Effector memory CD4-positive, alpha-beta T cell (primary cell): Measurements from ENCODE around the gene JMJD7.

Experiments
- DNase-seq, 3 donors: peaks; one replicate each; pipeline ENCODE4 v3.0.0-alpha.2; 2020
- H3K27ac ChIP-seq: 2 replicates; pipeline ENCODE4 v1.7.0; 2013; ENCODE audit warnings: mild to moderate bottlenecking, low read length, moderate library complexity; ENCODE audit not compliant: insufficient read depth, poor library complexity, severe bottlenecking
- H3K27me3 ChIP-seq: replicated peaks from 2 replicates; pipeline ENCODE4 v1.7.0; 2013; ENCODE audit warnings: mild to moderate bottlenecking, low read length; ENCODE audit not compliant: insufficient read depth, control insufficient read depth, poor library complexity, severe bottlenecking
- H3K36me3 ChIP-seq: 2 replicates; pipeline ENCODE4 v1.7.0; 2013; ENCODE audit warnings: mild to moderate bottlenecking, low read length, moderate library complexity; ENCODE audit not compliant: control insufficient read depth, insufficient read depth
- H3K4me1 ChIP-seq: 2 replicates; pipeline ENCODE4 v1.7.0; 2013; ENCODE audit warnings: low read length, mild to moderate bottlenecking; ENCODE audit not compliant: control insufficient read depth, insufficient read depth, poor library complexity, severe bottlenecking
- H3K4me3 ChIP-seq: 2 replicates; pipeline ENCODE4 v1.7.0; 2013; ENCODE audit warnings: low read length, low read depth, mild to moderate bottlenecking; ENCODE audit not compliant: insufficient read depth, poor library complexity, severe bottlenecking
- H3K9me3 ChIP-seq: 2 replicates; pipeline ENCODE4 v1.7.0; 2013; ENCODE audit warnings: mild to moderate bottlenecking, low read length, moderate library complexity; ENCODE audit not compliant: control insufficient read depth

The JMJD7 gene

DNA sequence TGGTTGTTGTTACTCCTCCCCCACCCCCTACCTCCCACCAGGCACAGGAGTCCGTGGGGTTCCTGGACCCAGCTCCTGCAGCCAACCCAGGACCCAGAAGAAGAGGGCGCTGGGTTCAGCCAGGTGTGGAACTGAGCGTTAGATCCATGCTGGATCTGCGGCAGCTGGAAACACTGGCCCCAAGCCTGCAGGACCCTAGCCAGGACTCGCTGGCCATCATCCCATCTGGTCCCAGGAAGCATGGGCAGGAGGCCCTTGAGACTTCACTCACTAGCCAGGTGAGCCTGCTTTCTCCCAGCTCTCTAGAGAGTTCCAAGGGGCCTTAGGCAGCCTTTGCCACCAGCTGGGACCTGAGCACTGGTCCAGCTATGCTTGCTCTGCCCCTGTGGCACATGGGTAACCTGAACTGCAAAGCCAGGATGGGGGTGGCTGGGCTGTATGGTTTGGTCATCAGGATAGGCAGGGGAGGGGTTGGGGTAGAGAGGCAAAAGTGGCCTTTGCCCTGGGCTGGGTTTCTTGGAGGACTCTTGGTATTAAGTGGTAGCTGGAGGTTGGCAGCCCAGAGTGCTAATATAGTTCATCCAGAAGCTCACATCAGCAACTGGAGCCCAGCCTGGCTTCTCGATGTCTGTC is 7.0 kb upstream of the JMJD7 start:
- H3K27me3 ChIP-seq = no peaks in the 10 kb centered on the region
- peaks cover 53% of the 10 kb centered on the region for H3K36me3 ChIP-seq
- no peak for DNase-seq
- H3K27ac ChIP-seq = no peak overlapping the region
- no peaks in the 10 kb centered on the region for H3K4me1 ChIP-seq
- no peaks in the 10 kb centered on the region for H3K9me3 ChIP-seq
- no peak overlapping the region for H3K4me3 ChIP-seq

DNA sequence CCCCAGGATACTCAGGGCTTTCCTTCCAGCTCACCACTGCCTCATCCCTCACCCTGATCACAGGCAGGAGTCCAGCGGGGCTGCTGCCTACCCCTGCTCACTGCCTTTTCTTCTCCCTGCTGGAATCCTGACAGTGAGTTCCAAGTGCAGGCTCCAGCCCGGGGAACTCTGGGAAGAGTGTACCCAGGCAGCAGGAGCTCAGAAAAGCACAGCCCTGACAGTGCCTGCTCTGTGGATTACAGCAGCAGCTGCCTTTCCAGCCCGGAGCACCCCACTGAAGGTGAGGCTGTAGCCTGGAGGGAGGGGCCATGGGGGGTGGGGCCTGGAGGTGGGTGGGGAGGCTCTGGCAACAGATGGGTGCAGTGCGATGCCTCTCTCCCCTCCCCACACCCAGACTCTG is 6.1 kb upstream of the JMJD7 start:
- DNase-seq = no peak
- H3K27ac ChIP-seq = no peak overlapping the region
- H3K27me3 ChIP-seq = no peaks in the 10 kb centered on the region
- H3K9me3 ChIP-seq = no peaks in the 10 kb centered on the region
- no peaks in the 10 kb centered on the region for H3K4me1 ChIP-seq
- H3K4me3 ChIP-seq = no peak overlapping the region
- H3K36me3 ChIP-seq = peaks cover 48% of the 10 kb centered on the region

DNA sequence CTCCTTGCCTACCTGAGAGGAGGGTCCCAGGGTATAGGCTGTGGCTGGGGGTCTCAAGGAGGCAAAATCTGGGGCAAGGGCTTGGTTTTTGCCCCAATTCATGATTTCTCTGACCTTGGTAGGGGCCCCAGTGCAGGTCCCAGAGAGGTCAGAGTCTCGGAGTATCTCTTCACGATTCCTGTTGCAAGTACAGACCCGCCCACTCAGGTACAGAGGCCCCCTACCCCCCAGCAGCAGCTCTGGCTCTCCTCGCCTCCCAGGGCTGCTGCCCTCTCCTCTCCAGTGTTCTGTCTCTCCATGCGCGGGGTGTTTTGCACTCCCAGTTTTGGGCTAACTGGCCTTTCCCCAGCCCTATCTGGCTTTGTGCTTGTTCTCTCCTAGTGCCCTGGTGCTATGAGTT is 5.4 kb upstream of the JMJD7 start:
- Histone ChIP-seq H3K36me3 (peaks cover 42% of the 10 kb centered on the region), H3K4me3 (no peak overlapping the region), H3K27me3 (no peaks in the 10 kb centered on the region), H3K4me1 (no peaks in the 10 kb centered on the region), H3K27ac (no peak overlapping the region), H3K9me3 (no peaks in the 10 kb centered on the region)
- DNase-seq = no peak

DNA sequence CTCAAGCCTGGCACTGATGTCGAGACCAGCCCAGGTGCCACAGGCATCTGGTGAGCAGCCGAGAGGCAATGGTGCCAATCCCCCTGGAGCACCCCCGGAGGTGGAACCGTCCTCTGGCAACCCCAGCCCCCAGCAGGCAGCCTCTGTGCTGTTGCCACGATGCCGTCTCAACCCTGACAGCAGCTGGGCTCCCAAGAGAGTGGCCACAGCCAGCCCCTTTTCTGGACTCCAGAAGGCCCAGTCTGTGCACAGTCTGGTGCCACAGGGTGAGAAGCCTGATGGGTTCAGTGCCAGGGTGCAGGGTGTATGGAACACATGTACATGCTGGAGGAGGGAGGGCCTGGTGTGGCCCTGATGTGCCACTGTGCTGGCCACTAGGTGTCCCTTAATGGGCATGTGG is 4.9 kb upstream of the JMJD7 start:
- H3K4me1 ChIP-seq = no peaks in the 10 kb centered on the region
- H3K9me3 ChIP-seq = no peaks in the 10 kb centered on the region
- H3K4me3 ChIP-seq = no peak overlapping the region
- H3K27ac ChIP-seq = no peak overlapping the region
- peaks cover 38% of the 10 kb centered on the region for H3K36me3 ChIP-seq
- no peak for DNase-seq
- no peaks in the 10 kb centered on the region for H3K27me3 ChIP-seq

DNA sequence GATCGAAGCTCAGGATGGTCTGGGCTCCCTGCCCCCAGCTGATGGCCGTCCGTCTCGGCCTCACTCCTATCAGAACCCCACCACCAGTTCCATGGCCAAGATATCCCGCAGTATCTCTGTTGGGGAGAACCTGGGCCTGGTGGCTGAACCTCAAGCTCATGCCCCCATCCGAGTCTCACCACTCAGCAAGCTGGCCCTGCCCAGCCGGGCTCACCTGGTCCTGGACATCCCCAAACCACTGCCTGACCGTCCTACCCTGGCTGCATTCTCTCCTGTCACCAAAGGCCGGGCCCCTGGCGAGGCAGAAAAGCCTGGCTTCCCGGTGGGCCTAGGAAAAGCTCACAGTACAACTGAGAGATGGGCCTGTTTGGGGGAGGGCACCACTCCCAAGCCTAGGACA is 4.4 kb upstream of the JMJD7 start:
- H3K9me3 ChIP-seq = no peaks in the 10 kb centered on the region

DNA sequence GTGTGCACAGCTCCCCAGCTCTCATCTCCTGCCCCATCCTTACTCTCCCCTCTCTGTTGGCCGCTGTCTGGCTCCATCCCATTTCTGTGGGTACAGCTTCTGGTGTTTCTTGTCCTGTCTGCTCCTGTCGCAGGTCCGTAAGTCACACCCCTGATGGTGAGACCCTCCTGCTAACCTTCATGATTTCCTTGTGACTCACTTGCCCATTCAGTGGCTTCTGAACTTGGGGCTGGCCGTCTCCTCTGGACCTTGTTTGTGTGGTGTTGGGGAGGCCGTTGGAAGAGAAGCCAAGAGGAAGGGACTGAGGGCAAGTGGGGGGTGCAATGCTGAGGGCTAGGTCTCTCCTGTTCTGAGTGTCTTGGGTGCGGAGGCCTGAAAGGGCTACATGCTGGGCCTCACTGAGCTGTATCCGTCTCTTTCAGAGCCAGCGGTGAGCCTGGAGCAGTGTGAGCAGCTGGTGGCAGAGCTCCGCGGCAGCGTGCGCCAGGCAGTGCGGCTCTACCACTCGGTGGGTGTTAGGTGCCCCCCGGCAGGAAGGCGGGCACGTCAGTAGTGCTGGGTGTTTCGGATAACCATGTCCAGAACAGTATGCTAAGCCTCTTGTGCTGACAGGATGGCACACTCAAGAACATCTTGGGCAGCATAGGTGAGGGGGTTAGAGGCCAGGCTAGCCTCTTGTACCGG is 3.7 kb upstream of the JMJD7 start:
- Histone ChIP-seq H3K27ac (no peak overlapping the region), H3K9me3 (no peaks in the 10 kb centered on the region), H3K4me1 (peaks cover 4% of the 10 kb centered on the region), H3K36me3 (peaks cover 26% of the 10 kb centered on the region), H3K27me3 (no peaks in the 10 kb centered on the region), H3K4me3 (no peak overlapping the region)
- DNase-seq = no peak

More for the DNA sequence above, 4.4 kb upstream of the JMJD7 start:
- Histone ChIP-seq H3K4me3 (no peak overlapping the region), H3K36me3 (peaks cover 33% of the 10 kb centered on the region), H3K27me3 (no peaks in the 10 kb centered on the region), H3K27ac (no peak overlapping the region), H3K4me1 (no peaks in the 10 kb centered on the region)
- DNase-seq = no peak

DNA sequence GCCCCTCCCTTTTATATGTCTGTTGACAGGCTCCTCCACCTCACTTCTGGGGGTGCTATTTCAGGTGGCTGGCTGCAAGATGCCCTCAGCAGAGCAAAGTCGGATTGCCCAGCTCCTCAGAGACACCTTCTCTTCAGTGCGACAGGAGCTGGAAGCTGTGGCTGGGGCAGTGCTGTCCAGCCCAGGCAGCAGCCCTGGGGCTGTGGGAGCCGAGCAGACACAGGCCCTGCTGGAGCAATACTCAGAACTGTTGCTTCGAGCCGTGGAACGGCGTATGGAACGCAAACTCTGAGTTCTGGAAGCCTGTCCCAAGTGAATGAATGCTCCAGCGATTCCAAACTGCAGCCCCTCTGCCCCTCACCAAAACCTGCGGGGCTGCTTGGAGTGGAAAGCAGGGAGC is 2.7 kb upstream of the JMJD7 start:
- no peak overlapping the region for H3K4me3 ChIP-seq
- no peak for DNase-seq
- H3K9me3 ChIP-seq = no peaks in the 10 kb centered on the region
- H3K4me1 ChIP-seq = peaks cover 5% of the 10 kb centered on the region
- peaks cover 24% of the 10 kb centered on the region for H3K36me3 ChIP-seq
- no peaks in the 10 kb centered on the region for H3K27me3 ChIP-seq
- H3K27ac ChIP-seq = no peak overlapping the region

DNA sequence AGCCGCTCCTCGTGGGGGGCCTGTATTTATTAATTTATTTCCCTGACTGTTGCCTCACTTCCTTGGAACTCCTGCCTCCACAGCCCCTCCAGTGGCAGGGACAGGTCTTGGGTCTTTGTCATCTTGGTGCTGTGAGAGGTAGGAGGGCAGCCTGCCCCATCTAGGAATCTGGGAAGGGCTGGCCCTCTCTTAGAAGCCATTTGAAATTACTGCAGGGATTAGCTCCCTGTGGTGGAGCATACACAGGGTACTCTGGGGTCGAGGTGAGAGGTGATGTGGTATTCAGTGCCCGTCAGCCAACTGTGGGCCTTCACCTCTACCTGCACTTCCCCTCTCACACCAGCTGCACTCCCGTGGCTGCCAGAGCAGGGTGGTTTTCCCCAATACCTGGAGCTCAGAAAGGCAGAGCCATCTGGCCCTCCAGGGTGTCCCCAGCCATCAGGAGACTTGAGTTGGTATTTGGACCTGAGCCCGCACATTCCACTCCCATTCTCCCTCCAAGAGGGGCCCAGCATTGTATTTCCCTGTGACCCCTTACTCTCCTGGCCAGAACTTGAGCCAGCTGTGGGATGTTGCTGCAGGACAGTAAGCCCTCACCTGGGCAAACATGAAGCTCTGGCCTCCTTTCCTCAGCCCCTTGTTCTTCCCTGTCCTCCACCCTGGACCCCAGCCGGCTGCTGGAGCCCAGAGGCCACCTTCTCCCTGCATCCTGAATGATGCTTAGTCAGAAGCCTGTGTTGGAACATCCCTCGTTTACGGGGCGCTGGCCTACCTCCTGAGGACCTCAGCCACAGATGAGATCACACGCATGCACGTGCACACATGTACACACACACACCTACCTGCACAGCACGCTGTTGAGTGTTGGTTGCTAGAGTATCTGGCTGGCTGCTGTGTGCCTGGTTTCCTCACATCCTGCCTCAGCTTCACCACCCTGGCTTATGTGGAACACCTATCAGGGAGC is 2.0 kb upstream of the JMJD7 start:
- no peak overlapping the region for H3K27ac ChIP-seq
- H3K4me1 ChIP-seq = peaks cover 11% of the 10 kb centered on the region
- DNase-seq = no peak
- H3K36me3 ChIP-seq = peaks cover 21% of the 10 kb centered on the region
- H3K4me3 ChIP-seq = no peak overlapping the region
- no peaks in the 10 kb centered on the region for H3K9me3 ChIP-seq
- no peaks in the 10 kb centered on the region for H3K27me3 ChIP-seq

DNA sequence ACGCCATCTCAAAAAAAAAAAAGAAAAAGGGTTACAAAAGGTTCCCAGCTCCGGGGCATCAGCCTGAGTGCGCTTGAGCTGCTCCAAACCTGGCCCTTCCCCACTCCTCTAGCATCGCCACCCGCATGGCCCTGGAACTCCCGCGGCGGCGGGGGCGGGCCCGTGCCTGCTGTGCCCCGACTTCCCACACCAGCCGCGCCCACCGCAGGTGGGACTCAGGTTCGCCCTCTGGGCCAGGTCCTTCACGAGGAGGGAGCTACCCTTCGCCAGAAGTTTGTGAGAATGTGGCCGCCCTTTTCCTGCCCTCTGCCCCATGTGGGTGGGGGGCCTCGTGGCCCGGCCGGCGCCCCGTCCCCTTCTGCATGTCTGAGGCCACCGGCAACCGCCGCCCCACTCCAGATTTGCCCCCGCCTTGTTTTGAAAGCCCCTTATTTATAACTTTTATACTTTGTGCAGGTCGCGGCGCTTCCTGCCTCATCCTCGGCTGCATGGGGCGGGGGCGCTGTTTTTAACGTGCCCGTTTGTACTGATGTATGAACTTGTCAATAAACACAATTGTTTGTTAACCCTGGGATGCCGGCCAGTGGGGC is 507 bp upstream of the JMJD7 start:
- H3K9me3 ChIP-seq = no peaks in the 10 kb centered on the region
- H3K27ac ChIP-seq = peak overlapping the region; percentile 72
- no peaks in the 10 kb centered on the region for H3K27me3 ChIP-seq
- peak; percentile 29 to 34 (median 34) for DNase-seq
- peak overlapping the region; percentile 93 for H3K4me3 ChIP-seq
- H3K4me1 ChIP-seq = peaks cover 26% of the 10 kb centered on the region
- H3K36me3 ChIP-seq = peaks cover 21% of the 10 kb centered on the region
